GM18951 (cell line): ENCODE results near the gene CACNA2D3.

Experiments used
- POLR2A ChIP-seq: IDR thresholded peaks from 4 replicates; pipeline ENCODE4 v1.6.1; 2011; ENCODE audit warnings: mild to moderate bottlenecking; ENCODE audit not compliant: insufficient read length, insufficient read depth; ENCODE audit errors: extremely low read depth
- in situ Hi-C: fragments of 300-500 bp; cut with MboI; formaldehyde crosslinking; loops from one replicate; pipeline ENCODE4 v1.12.0; 2022; ENCODE audit warnings: low sequenced_read_pairs, mixed read lengths, inconsistent platforms; ENCODE audit not compliant: unreplicated experiment

CACNA2D3 gene

GRCh38 chr3:54994111-54994513 lies 871.8 kb downstream of the CACNA2D3 start:
- in situ Hi-C loops, result no loop called here
- TF ChIP-seq POLR2A, result no peak

GRCh38 chr3:54999159-54999558 lies 876.8 kb downstream of the CACNA2D3 start:
- in situ Hi-C loops, result no loop called here
- no peak for TF ChIP-seq POLR2A

- TF ChIP-seq POLR2A, result no peak
- in situ Hi-C loops, result no loop called here
Measured at GRCh38 chr3:54999811-55000210, 877.5 kb downstream of the CACNA2D3 start.

- in situ Hi-C loops, result no loop called here
- no peak for TF ChIP-seq POLR2A
Measured at GRCh38 chr3:55000546-55000945, 878.2 kb downstream of the CACNA2D3 start.

- TF ChIP-seq POLR2A, result no peak
- in situ Hi-C loops, result no loop called here
Measured at GRCh38 chr3:55000953-55001352, 878.6 kb downstream of the CACNA2D3 start.

GRCh38 chr3:55002416-55002930 lies 880.1 kb downstream of the CACNA2D3 start:
- TF ChIP-seq POLR2A, result no peak
- in situ Hi-C loops, result no loop called here

- TF ChIP-seq POLR2A, result no peak
- in situ Hi-C loops, result no loop called here
Measured at GRCh38 chr3:55006244-55006676, 883.9 kb downstream of the CACNA2D3 start.

GRCh38 chr3:55007971-55008370 lies 885.6 kb downstream of the CACNA2D3 start:
- in situ Hi-C loops, result no loop called here
- TF ChIP-seq POLR2A, result no peak

- no peak for TF ChIP-seq POLR2A
- in situ Hi-C loops, result no loop called here
Measured at GRCh38 chr3:55009372-55009771, 887.0 kb downstream of the CACNA2D3 start.

GRCh38 chr3:55012091-55012490 lies 889.7 kb downstream of the CACNA2D3 start:
- in situ Hi-C loops, result no loop called here

GRCh38 chr3:55013145-55013925 lies 891.0 kb downstream of the CACNA2D3 start:
- in situ Hi-C loops, result no loop called here

More at GRCh38 chr3:55012091-55012490, 889.7 kb downstream of the CACNA2D3 start:
- no peak for TF ChIP-seq POLR2A

GRCh38 chr3:55014081-55014480 lies 891.7 kb downstream of the CACNA2D3 start:
- in situ Hi-C loops, result no loop called here
- no peak for TF ChIP-seq POLR2A

More at GRCh38 chr3:55013145-55013925, 891.0 kb downstream of the CACNA2D3 start:
- no peak for TF ChIP-seq POLR2A

- TF ChIP-seq POLR2A, result no peak
- in situ Hi-C loops, result no loop called here
Measured at GRCh38 chr3:55014906-55015305, 892.6 kb downstream of the CACNA2D3 start.

- TF ChIP-seq POLR2A, result no peak
- in situ Hi-C loops, result no loop called here
Measured at GRCh38 chr3:55017876-55018275, 895.5 kb downstream of the CACNA2D3 start.

- no peak for TF ChIP-seq POLR2A
- in situ Hi-C loops, result no loop called here
Measured at GRCh38 chr3:55030938-55031337, 908.6 kb downstream of the CACNA2D3 start.
